SK-N-SH treated with all-trans-retinoic acid at 6 μM for 48 hours (cell line): Measurements from ENCODE around the gene ANKRD34A.
"Not testable (repeated sequence)": the region's sequence is repeated elsewhere in the genome, so short reads cannot be mapped to it uniquely, and the experiment has no call there.

Source experiments
- CREB5 ChIP-seq: fragments of 250-450 bp; sonication (Bioruptor Pico); IDR thresholded peaks from 2 replicates; pipeline ENCODE4 v1.5.1; 2020; ENCODE audit warnings: low read depth, mild to moderate bottlenecking, moderate library complexity
- CSDC2 ChIP-seq: fragments of 250-450 bp; sonication (Bioruptor Pico); IDR thresholded peaks from 2 replicates; pipeline ENCODE4 v1.5.0; 2020; ENCODE audit warnings: mild to moderate bottlenecking, moderate library complexity
- ESRRG ChIP-seq: fragments of 250-450 bp; sonication (Bioruptor Pico); IDR thresholded peaks from 2 replicates; pipeline ENCODE4 v1.6.1; 2021; ENCODE audit warnings: mild to moderate bottlenecking
- ISL1 ChIP-seq: fragments of 250-450 bp; sonication (Bioruptor Pico); IDR thresholded peaks from 2 replicates; pipeline ENCODE4 v2.1.2; 2022; ENCODE audit warnings: mild to moderate bottlenecking, moderate library complexity
- OSR1 ChIP-seq: fragments of 250-450 bp; sonication (Bioruptor Pico); IDR thresholded peaks from 2 replicates; pipeline ENCODE4 v1.8.0; 2022; ENCODE audit warnings: moderate library complexity, mild to moderate bottlenecking, inconsistent platforms
- PATZ1 ChIP-seq: fragments of 250-450 bp; sonication (Bioruptor Pico); IDR thresholded peaks from 2 replicates; pipeline ENCODE4 v1.8.0; 2020; ENCODE audit warnings: mild to moderate bottlenecking, moderate library complexity, borderline replicate concordance
- PPARA ChIP-seq: fragments of 250-450 bp; sonication (Bioruptor Pico); IDR thresholded peaks from 2 replicates; pipeline ENCODE4 v1.5.0; 2020; ENCODE audit warnings: mild to moderate bottlenecking, borderline replicate concordance
- ZC3H10 ChIP-seq: fragments of 250-450 bp; sonication (Bioruptor Pico); IDR thresholded peaks from 2 replicates; pipeline ENCODE4 v1.5.1; 2021; ENCODE audit warnings: mild to moderate bottlenecking, moderate library complexity
- ZNF8 ChIP-seq: fragments of 450-650 bp; formaldehyde crosslinking; IDR thresholded peaks from 2 replicates; pipeline ENCODE4 v1.5.0; 2020; ENCODE audit warnings: mild to moderate bottlenecking, moderate library complexity
- TF ChIP-seq, protein P1 (sequence below): fragments of 250-450 bp; sonication (Bioruptor Pico); IDR thresholded peaks from 2 replicates; pipeline ENCODE4 v1.5.1; 2021; ENCODE audit warnings: mild to moderate bottlenecking, moderate library complexity

GRCh38 chr1:145920297-145920696, 44.1 kb downstream of the ANKRD34A start:
- not testable (repeated sequence) for TF ChIP-seq ZC3H10, ESRRG, CSDC2, ZNF8, CREB5, PATZ1, PPARA, OSR1, ISL1 (CRISPR knock-in tag)
- TF ChIP-seq, protein P1, sequence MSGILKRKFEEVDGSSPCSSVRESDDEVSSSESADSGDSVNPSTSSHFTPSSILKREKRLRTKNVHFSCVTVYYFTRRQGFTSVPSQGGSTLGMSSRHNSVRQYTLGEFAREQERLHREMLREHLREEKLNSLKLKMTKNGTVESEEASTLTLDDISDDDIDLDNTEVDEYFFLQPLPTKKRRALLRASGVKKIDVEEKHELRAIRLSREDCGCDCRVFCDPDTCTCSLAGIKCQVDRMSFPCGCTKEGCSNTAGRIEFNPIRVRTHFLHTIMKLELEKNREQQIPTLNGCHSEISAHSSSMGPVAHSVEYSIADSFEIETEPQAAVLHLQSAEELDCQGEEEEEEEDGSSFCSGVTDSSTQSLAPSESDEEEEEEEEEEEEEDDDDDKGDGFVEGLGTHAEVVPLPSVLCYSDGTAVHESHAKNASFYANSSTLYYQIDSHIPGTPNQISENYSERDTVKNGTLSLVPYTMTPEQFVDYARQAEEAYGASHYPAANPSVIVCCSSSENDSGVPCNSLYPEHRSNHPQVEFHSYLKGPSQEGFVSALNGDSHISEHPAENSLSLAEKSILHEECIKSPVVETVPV (CRISPR knock-in tag), result not testable (repeated sequence)
